Measurements from ENCODE around the gene SERPINA3.

The SERPINA3 gene

GRCh38 chr14:94659256-94659655, 47.1 kb downstream of the SERPINA3 start:
- no peaks in the 10 kb centered on the region for H3K36me3 ChIP-seq (replicated peaks; ENCODE audit: low read depth, low read length)
- H3K4me3 ChIP-seq (ENCODE audit: low read length), result no peak overlapping the region
- H3K27ac ChIP-seq (ENCODE audit: low read length), result no peak overlapping the region
- H3K4me2 ChIP-seq (ENCODE audit: low read length), result no peak overlapping the region
- no peak overlapping the region for H2AFZ ChIP-seq (ENCODE audit: low read depth, low read length)
- TF ChIP-seq EZH2phosphoT487 (IDR thresholded peaks at IDR 0.05; ENCODE audit: low read depth), result no peak
- TF ChIP-seq CTCF (IDR thresholded peaks at IDR 0.05; ENCODE audit: low read depth, low read length), result no peak
- H4K20me1 ChIP-seq (ENCODE audit: insufficient read depth, low read length), result no peaks in the 10 kb centered on the region
- H3K9ac ChIP-seq (ENCODE audit: low read length), result no peak overlapping the region
- peaks cover 18% of the 10 kb centered on the region; the same call in 1 of the 2 replicates for H3K27me3 ChIP-seq (ENCODE audit: low read depth, low read length)
- H3K4me1 ChIP-seq (ENCODE audit: low read length), result no peaks in the 10 kb centered on the region
- no peaks in the 10 kb centered on the region for H3K79me2 ChIP-seq (ENCODE audit: low read length)
- no peaks in the 10 kb centered on the region for H3K9me3 ChIP-seq (ENCODE audit: insufficient read depth, low read length)

GRCh38 chr14:94659901-94660300, 47.7 kb downstream of the SERPINA3 start:
- Histone ChIP-seq H3K4me1 (ENCODE audit: low read length) (no peaks in the 10 kb centered on the region), H3K4me3 (ENCODE audit: low read length) (no peak overlapping the region), H2AFZ (ENCODE audit: low read depth, low read length) (no peak overlapping the region), H3K4me2 (ENCODE audit: low read length) (no peak overlapping the region), H3K27ac (ENCODE audit: low read length) (no peak overlapping the region), H3K27me3 (ENCODE audit: low read depth, low read length) (peaks cover 18% of the 10 kb centered on the region; the same call in 1 of the 2 replicates), H4K20me1 (ENCODE audit: insufficient read depth, low read length) (no peaks in the 10 kb centered on the region), H3K36me3 (replicated peaks; ENCODE audit: low read depth, low read length) (no peaks in the 10 kb centered on the region), H3K79me2 (ENCODE audit: low read length) (no peaks in the 10 kb centered on the region), H3K9ac (ENCODE audit: low read length) (no peak overlapping the region), H3K9me3 (ENCODE audit: insufficient read depth, low read length) (no peaks in the 10 kb centered on the region)
- TF ChIP-seq CTCF (IDR thresholded peaks at IDR 0.05; ENCODE audit: low read depth, low read length) (no peak), EZH2phosphoT487 (IDR thresholded peaks at IDR 0.05; ENCODE audit: low read depth) (no peak)

GRCh38 chr14:94660306-94660946, 48.2 kb downstream of the SERPINA3 start:
- TF ChIP-seq CTCF (IDR thresholded peaks at IDR 0.05; ENCODE audit: low read depth, low read length), result no peak
- no peak for TF ChIP-seq EZH2phosphoT487 (IDR thresholded peaks at IDR 0.05; ENCODE audit: low read depth)

GRCh38 chr14:94663538-94663937, 51.3 kb downstream of the SERPINA3 start:
- Histone ChIP-seq H3K4me2 (ENCODE audit: low read length) (no peak overlapping the region), H3K9ac (ENCODE audit: low read length) (no peak overlapping the region), H3K9me3 (ENCODE audit: insufficient read depth, low read length) (no peaks in the 10 kb centered on the region), H3K36me3 (replicated peaks; ENCODE audit: low read depth, low read length) (no peaks in the 10 kb centered on the region), H2AFZ (ENCODE audit: low read depth, low read length) (no peak overlapping the region), H3K4me1 (ENCODE audit: low read length) (no peaks in the 10 kb centered on the region), H3K79me2 (ENCODE audit: low read length) (no peaks in the 10 kb centered on the region), H3K27me3 (ENCODE audit: low read depth, low read length) (peaks cover 18% of the 10 kb centered on the region; the same call in 1 of the 2 replicates), H3K27ac (ENCODE audit: low read length) (no peak overlapping the region), H4K20me1 (ENCODE audit: insufficient read depth, low read length) (no peaks in the 10 kb centered on the region), H3K4me3 (ENCODE audit: low read length) (no peak overlapping the region)
- no peak for TF ChIP-seq EZH2phosphoT487 (IDR thresholded peaks at IDR 0.05; ENCODE audit: low read depth)
- no peak for TF ChIP-seq CTCF (IDR thresholded peaks at IDR 0.05; ENCODE audit: low read depth, low read length)

More at GRCh38 chr14:94660306-94660946, 48.2 kb downstream of the SERPINA3 start:
- Histone ChIP-seq H3K79me2 (ENCODE audit: low read length) (no peaks in the 10 kb centered on the region), H3K27ac (ENCODE audit: low read length) (no peak overlapping the region), H3K27me3 (ENCODE audit: low read depth, low read length) (peaks cover 18% of the 10 kb centered on the region; the same call in 1 of the 2 replicates), H2AFZ (ENCODE audit: low read depth, low read length) (no peak overlapping the region), H3K36me3 (replicated peaks; ENCODE audit: low read depth, low read length) (no peaks in the 10 kb centered on the region), H3K4me1 (ENCODE audit: low read length) (no peaks in the 10 kb centered on the region), H3K4me2 (ENCODE audit: low read length) (no peak overlapping the region), H3K4me3 (ENCODE audit: low read length) (no peak overlapping the region), H4K20me1 (ENCODE audit: insufficient read depth, low read length) (no peaks in the 10 kb centered on the region), H3K9ac (ENCODE audit: low read length) (no peak overlapping the region), H3K9me3 (ENCODE audit: insufficient read depth, low read length) (no peaks in the 10 kb centered on the region)

Measured in OCI-LY3 (cell line).